IMR-90 (cell line): Measurements from ENCODE around the gene EPB41L1.

Experiments
- CEBPB ChIP-seq: IDR thresholded peaks from 2 replicates; pipeline ENCODE4 v1.6.1; 2012; ENCODE audit warnings: low read depth, low read length, improper control_type of control experiment
- FOS ChIP-seq: fragments of 150-350 bp; IDR thresholded peaks from 2 replicates; pipeline ENCODE4 v1.6.1; 2016; ENCODE audit warnings: low read depth, low read length
- MAFK ChIP-seq: IDR thresholded peaks from 2 replicates; pipeline ENCODE4 v1.6.1; 2012; ENCODE audit warnings: low read depth, low read length, improper control_type of control experiment
- POLR2A ChIP-seq: IDR thresholded peaks from 2 replicates; pipeline ENCODE4 v1.6.1; 2012; ENCODE audit warnings: mild to moderate bottlenecking, low read depth, low read length
- RAD21 ChIP-seq: IDR thresholded peaks from 2 replicates; pipeline ENCODE4 v1.6.1; 2012; ENCODE audit warnings: low read length, improper control_type of control experiment
- RCOR1 ChIP-seq: IDR thresholded peaks from 2 replicates; pipeline ENCODE4 v1.6.1; 2012; ENCODE audit warnings: mild to moderate bottlenecking, low read length, improper control_type of control experiment; ENCODE audit not compliant: insufficient replicate concordance
- SMC3 ChIP-seq: fragments of 150-350 bp; IDR thresholded peaks from 2 replicates; pipeline ENCODE4 v1.6.1; 2016; ENCODE audit warnings: low read depth, mild to moderate bottlenecking, antibody characterized with exemption, low read length, moderate library complexity
- TF ChIP-seq, protein P1 (sequence below): conservative IDR thresholded peaks from 2 replicates; pipeline ENCODE4 v1.5.1; 2012; ENCODE audit warnings: mild to moderate bottlenecking, low read depth, low read length, improper control_type of control experiment
- TF ChIP-seq, protein P2 (sequence below): fragments of 150-350 bp; IDR thresholded peaks from 2 replicates; pipeline ENCODE4 v1.6.1; 2017; ENCODE audit warnings: mild to moderate bottlenecking, antibody characterized with exemption, low read length, low read depth
- TF ChIP-seq, protein P3 (sequence below): fragments of 150-350 bp; IDR thresholded peaks from 2 replicates; pipeline ENCODE4 v1.6.1; 2016; ENCODE audit warnings: low read depth, mild to moderate bottlenecking, low read length, moderate library complexity, borderline replicate concordance

GRCh38 chr20:36235892-36236785, 81.6 kb downstream of the EPB41L1 start, which contains the start of gene AAR2:
- TF ChIP-seq, protein P1, sequence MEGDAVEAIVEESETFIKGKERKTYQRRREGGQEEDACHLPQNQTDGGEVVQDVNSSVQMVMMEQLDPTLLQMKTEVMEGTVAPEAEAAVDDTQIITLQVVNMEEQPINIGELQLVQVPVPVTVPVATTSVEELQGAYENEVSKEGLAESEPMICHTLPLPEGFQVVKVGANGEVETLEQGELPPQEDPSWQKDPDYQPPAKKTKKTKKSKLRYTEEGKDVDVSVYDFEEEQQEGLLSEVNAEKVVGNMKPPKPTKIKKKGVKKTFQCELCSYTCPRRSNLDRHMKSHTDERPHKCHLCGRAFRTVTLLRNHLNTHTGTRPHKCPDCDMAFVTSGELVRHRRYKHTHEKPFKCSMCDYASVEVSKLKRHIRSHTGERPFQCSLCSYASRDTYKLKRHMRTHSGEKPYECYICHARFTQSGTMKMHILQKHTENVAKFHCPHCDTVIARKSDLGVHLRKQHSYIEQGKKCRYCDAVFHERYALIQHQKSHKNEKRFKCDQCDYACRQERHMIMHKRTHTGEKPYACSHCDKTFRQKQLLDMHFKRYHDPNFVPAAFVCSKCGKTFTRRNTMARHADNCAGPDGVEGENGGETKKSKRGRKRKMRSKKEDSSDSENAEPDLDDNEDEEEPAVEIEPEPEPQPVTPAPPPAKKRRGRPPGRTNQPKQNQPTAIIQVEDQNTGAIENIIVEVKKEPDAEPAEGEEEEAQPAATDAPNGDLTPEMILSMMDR, result no peak
- peak; percentile 80 for TF ChIP-seq POLR2A
- TF ChIP-seq, protein P2, sequence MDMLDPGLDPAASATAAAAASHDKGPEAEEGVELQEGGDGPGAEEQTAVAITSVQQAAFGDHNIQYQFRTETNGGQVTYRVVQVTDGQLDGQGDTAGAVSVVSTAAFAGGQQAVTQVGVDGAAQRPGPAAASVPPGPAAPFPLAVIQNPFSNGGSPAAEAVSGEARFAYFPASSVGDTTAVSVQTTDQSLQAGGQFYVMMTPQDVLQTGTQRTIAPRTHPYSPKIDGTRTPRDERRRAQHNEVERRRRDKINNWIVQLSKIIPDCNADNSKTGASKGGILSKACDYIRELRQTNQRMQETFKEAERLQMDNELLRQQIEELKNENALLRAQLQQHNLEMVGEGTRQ, result no peak
- no peak for TF ChIP-seq RAD21
- 0 out of 2 replicates have a peak, but pooled peaks have one; percentile 15 for TF ChIP-seq SMC3
- no peak for TF ChIP-seq CEBPB
- TF ChIP-seq FOS, result no peak
- TF ChIP-seq RCOR1, result no peak
- TF ChIP-seq, protein P3, sequence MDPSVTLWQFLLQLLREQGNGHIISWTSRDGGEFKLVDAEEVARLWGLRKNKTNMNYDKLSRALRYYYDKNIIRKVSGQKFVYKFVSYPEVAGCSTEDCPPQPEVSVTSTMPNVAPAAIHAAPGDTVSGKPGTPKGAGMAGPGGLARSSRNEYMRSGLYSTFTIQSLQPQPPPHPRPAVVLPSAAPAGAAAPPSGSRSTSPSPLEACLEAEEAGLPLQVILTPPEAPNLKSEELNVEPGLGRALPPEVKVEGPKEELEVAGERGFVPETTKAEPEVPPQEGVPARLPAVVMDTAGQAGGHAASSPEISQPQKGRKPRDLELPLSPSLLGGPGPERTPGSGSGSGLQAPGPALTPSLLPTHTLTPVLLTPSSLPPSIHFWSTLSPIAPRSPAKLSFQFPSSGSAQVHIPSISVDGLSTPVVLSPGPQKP, result no peak
- TF ChIP-seq MAFK, result no peak
